Neutrophil (primary cell): ENCODE measurements around the gene SCP2.

Experiments used
- H3K27ac ChIP-seq: fragments of 200-600 bp; sonication (generic); 2 replicates; pipeline ENCODE4 v1.5.1; 2016; ENCODE audit warnings: mild to moderate bottlenecking, moderate library complexity
- H3K27me3 ChIP-seq: fragments of 200-600 bp; sonication (generic); 2 replicates; pipeline ENCODE4 v1.6.0; 2016; ENCODE audit warnings: mild to moderate bottlenecking
- H3K36me3 ChIP-seq: fragments of 200-600 bp; sonication (generic); 2 replicates; pipeline ENCODE4 v1.5.1; 2017
- H3K4me1 ChIP-seq, 2 experiments: fragments of 200-600 bp in 1 of 2; sonication (generic) in 1 of 2; 1 replicate in 1 of 2; 2 replicates in 1 of 2; pipeline versions ENCODE4 v1.5.1 to v1.6.1; 2013 to 2016; ENCODE audit warnings: low read depth in 1 of 2, low read length in 1 of 2, mild to moderate bottlenecking in 1 of 2, moderate library complexity in 1 of 2; ENCODE audit not compliant: control insufficient read depth in 1 of 2, insufficient read depth in 1 of 2
- H3K4me3 ChIP-seq, 2 experiments: fragments of 200-600 bp in 1 of 2; sonication (generic) in 1 of 2; 1 replicate in 1 of 2; 2 replicates in 1 of 2; pipeline ENCODE4 v1.5.1; 2013 to 2016; ENCODE audit warnings: low read depth in 1 of 2, low read length in 1 of 2, mild to moderate bottlenecking in 1 of 2, moderate library complexity in 1 of 2
- H3K9me3 ChIP-seq: fragments of 200-600 bp; sonication (generic); 2 replicates; pipeline ENCODE4 v1.5.1; 2016
- TF ChIP-seq, protein P1 (sequence below): fragments of 200-600 bp; sonication (generic); IDR thresholded peaks from 2 replicates; pipeline ENCODE4 v1.5.1; 2016; ENCODE audit warnings: antibody characterized with exemption

Gene SCP2

DNA sequence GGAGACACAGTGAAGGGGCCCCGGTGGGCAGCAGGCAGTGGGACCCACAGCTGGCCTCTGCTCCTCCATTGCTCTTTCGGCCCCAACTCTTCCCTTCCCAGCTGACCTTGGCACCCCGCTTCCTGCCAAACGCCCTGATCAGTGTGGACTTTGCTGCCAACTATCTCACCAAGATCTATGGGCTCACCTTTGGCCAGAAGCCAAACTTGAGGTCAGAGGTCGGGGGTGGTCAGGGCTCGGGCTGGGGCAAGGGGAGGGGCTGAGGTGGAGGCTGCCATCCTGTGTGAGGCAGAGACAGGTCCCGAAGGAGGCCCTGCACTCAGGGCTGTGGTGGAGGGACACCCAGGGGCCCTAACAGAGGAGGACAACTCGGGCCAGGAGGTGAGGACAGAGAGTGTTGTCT lies 148.7 kb downstream of the SCP2 start:
- Histone ChIP-seq H3K9me3 (no peaks in the 10 kb centered on the region), H3K27me3 (no peaks in the 10 kb centered on the region), H3K4me1 (no peaks in the 10 kb centered on the region), H3K36me3 (no peaks in the 10 kb centered on the region), H3K4me3 (no peak overlapping the region), H3K27ac (no peak overlapping the region)
- TF ChIP-seq, protein P1, sequence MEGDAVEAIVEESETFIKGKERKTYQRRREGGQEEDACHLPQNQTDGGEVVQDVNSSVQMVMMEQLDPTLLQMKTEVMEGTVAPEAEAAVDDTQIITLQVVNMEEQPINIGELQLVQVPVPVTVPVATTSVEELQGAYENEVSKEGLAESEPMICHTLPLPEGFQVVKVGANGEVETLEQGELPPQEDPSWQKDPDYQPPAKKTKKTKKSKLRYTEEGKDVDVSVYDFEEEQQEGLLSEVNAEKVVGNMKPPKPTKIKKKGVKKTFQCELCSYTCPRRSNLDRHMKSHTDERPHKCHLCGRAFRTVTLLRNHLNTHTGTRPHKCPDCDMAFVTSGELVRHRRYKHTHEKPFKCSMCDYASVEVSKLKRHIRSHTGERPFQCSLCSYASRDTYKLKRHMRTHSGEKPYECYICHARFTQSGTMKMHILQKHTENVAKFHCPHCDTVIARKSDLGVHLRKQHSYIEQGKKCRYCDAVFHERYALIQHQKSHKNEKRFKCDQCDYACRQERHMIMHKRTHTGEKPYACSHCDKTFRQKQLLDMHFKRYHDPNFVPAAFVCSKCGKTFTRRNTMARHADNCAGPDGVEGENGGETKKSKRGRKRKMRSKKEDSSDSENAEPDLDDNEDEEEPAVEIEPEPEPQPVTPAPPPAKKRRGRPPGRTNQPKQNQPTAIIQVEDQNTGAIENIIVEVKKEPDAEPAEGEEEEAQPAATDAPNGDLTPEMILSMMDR = no peak

DNA sequence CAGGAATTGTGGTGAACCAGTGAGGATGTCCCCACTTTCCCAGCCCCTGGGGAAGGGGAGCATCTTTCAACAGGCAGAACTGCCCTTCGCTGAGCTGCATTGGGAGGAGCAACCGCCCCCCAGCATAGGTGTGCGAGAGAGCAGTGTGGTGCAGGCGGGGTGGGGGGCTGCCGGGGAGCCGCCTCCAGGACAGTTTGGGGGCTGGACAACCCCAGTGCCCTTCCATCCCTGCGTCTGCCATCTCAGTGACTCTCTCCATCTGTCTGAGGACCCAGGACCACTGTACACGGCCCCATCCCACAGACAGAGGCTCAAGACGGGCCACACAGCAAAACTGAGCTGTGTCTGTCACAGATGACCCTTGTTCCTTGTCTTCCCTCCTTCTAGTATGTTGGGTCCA lies 149.1 kb downstream of the SCP2 start:
- Histone ChIP-seq H3K27me3 (no peaks in the 10 kb centered on the region), H3K4me1 (no peaks in the 10 kb centered on the region), H3K27ac (no peak overlapping the region), H3K36me3 (no peaks in the 10 kb centered on the region), H3K4me3 (no peak overlapping the region), H3K9me3 (no peaks in the 10 kb centered on the region)
- TF ChIP-seq, protein P1 = no peak

DNA sequence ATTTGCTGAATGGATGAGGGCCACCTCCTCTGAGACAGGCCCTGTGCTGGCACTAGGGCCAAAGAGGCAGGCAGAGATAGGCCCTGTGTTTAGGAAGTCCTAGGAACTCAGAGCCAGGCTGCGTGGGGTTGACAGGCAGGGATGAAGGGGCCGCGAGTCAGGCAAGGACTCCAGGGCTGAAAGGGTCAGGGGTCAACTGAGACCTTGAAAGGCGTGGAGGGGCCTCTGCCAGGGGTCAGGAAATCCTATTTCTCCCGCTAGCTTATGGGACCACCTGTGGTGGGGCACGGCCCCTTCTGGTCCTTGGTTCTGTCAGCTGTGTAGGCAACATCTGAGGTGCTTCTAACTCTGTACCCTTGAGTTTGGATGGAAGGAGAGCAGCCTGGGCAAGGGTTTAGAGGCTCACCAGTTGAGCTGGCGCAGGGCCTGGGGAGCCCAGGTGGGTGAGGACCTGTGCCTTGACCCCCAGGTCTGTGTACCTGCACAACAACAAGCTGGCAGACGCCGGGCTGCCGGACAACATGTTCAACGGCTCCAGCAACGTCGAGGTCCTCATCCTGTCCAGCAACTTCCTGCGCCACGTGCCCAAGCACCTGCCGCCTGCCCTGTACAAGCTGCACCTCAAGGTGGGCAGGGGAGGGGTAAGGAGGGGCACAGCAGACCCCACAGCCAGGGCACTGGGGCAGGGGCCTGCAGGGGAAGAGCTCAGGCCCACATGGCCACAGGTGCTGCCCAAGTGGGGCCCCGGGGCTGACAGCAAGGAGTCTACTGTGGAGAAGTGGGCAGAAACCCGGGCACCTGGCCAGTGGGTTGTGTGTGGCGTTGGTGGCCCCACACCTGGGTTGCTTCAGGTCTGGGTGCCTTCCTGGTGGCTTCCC lies 149.9 kb downstream of the SCP2 start:
- H3K9me3 ChIP-seq = no peaks in the 10 kb centered on the region
- no peak overlapping the region for H3K27ac ChIP-seq
- no peaks in the 10 kb centered on the region for H3K4me1 ChIP-seq
- no peaks in the 10 kb centered on the region for H3K27me3 ChIP-seq
- H3K36me3 ChIP-seq = no peaks in the 10 kb centered on the region
- no peak overlapping the region for H3K4me3 ChIP-seq
- TF ChIP-seq, protein P1 = no peak

DNA sequence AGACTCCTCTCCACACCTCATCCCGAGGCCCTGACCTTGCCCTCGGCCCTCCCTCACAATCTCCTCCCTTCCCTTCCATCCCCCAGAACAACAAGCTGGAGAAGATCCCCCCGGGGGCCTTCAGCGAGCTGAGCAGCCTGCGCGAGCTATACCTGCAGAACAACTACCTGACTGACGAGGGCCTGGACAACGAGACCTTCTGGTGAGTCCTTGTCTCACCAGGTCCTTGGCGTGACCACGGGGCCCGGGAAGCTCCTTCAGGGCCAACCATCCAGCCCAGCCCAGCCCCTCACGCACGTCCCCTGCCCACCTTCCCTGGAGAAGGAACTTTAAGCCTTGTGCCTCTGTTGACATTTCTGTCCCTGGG lies 150.5 kb downstream of the SCP2 start:
- TF ChIP-seq, protein P1 = no peak
- Histone ChIP-seq H3K4me3 (no peak overlapping the region), H3K27me3 (no peaks in the 10 kb centered on the region)

DNA sequence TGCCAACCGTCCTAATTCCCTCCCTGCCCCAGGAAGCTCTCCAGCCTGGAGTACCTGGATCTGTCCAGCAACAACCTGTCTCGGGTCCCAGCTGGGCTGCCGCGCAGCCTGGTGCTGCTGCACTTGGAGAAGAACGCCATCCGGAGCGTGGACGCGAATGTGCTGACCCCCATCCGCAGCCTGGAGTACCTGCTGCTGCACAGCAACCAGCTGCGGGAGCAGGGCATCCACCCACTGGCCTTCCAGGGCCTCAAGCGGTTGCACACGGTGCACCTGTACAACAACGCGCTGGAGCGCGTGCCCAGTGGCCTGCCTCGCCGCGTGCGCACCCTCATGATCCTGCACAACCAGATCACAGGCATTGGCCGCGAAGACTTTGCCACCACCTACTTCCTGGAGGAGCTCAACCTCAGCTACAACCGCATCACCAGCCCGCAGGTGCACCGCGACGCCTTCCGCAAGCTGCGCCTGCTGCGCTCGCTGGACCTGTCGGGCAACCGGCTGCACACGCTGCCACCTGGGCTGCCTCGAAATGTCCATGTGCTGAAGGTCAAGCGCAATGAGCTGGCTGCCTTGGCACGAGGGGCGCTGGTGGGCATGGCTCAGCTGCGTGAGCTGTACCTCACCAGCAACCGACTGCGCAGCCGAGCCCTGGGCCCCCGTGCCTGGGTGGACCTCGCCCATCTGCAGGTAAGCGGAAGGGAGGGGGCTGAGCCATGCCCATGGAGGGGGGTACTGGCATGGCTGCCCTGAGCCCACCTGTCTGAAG lies 151.4 kb downstream of the SCP2 start:
- H3K4me1 ChIP-seq = no peaks in the 10 kb centered on the region
- no peak overlapping the region for H3K4me3 ChIP-seq
- no peaks in the 10 kb centered on the region for H3K27me3 ChIP-seq
- TF ChIP-seq, protein P1 = no peak
- H3K27ac ChIP-seq = no peak overlapping the region
- H3K36me3 ChIP-seq = no peaks in the 10 kb centered on the region
- H3K9me3 ChIP-seq = no peaks in the 10 kb centered on the region

More for the DNA sequence above, 150.5 kb downstream of the SCP2 start:
- H3K36me3 ChIP-seq = no peaks in the 10 kb centered on the region
- no peaks in the 10 kb centered on the region for H3K4me1 ChIP-seq
- no peaks in the 10 kb centered on the region for H3K9me3 ChIP-seq
- H3K27ac ChIP-seq = no peak overlapping the region
